Measurements from ENCODE around the gene EBNA1BP2. TPM values are rescaled to one million over a fixed set of nuclear protein-coding genes. Genes with fewer than 3 reads are reported as not detected.

EBNA1BP2 gene
- total and polyA plus RNA-seq, 2 of the 13 experiments (the other 11 are each of a cell fraction or from before 2014, with no cell fraction given) = 27.1 to 102 TPM

DNA sequence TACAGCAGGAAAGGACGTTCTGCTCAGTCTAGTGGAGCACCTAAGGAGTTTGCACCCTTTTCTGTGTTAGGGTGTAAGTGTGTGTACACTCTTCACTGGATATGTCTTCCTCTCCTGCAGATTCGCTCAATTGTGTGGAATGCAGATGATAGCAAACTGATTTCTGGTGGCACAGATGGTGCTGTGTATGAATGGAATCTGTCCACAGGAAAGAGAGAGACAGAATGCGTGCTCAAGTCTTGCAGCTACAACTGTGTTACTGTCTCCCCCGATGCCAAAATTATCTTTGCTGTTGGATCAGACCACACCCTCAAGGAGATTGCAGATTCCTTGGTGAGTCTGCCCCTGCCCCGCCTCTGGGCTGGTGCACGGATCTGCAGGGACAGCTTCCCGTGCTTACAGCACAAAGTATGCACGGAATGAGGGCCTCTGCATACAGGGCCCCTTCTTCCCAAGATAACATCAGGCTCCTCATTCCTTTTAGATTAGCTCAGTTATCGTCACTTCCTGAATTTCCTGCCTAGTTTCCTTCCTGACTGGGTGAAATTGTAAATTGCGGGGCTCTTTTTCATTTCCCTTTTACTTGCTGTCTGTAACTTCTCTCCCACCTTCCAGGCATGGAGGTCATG lies 34.6 kb upstream of the EBNA1BP2 start (continued):
- TF ChIP-seq, protein P1, sequence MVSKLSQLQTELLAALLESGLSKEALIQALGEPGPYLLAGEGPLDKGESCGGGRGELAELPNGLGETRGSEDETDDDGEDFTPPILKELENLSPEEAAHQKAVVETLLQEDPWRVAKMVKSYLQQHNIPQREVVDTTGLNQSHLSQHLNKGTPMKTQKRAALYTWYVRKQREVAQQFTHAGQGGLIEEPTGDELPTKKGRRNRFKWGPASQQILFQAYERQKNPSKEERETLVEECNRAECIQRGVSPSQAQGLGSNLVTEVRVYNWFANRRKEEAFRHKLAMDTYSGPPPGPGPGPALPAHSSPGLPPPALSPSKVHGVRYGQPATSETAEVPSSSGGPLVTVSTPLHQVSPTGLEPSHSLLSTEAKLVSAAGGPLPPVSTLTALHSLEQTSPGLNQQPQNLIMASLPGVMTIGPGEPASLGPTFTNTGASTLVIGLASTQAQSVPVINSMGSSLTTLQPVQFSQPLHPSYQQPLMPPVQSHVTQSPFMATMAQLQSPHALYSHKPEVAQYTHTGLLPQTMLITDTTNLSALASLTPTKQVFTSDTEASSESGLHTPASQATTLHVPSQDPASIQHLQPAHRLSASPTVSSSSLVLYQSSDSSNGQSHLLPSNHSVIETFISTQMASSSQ (IDR thresholded peaks at IDR 0.05; ENCODE audit: low read depth) = no peak
- TF ChIP-seq, protein P1 (CRISPR knock-in tag; IDR thresholded peaks at IDR 0.05; ENCODE audit: borderline replicate concordance) = peak; percentile 21; the same call in 1 of the 2 replicates
- TF ChIP-seq RBAK (CRISPR knock-in tag; IDR thresholded peaks at IDR 0.05) (no peak), SP4 (CRISPR knock-in tag; IDR thresholded peaks at IDR 0.05) (no peak), ARID2 (CRISPR knock-in tag; IDR thresholded peaks at IDR 0.05; ENCODE audit: borderline replicate concordance) (no peak), EEA1 (CRISPR knock-in tag; IDR thresholded peaks at IDR 0.05; ENCODE audit: borderline replicate concordance) (no peak), IKZF1 (IDR thresholded peaks at IDR 0.05) (no peak), ISX (CRISPR knock-in tag; conservative IDR thresholded peaks at IDR 0.05) (no peak), MED1 (CRISPR knock-in tag; IDR thresholded peaks at IDR 0.05) (peak; percentile 80), ZNF546 (CRISPR knock-in tag; conservative IDR thresholded peaks at IDR 0.05) (no peak), ZFAT (CRISPR knock-in tag; conservative IDR thresholded peaks at IDR 0.05) (no peak), ZSCAN30 (CRISPR knock-in tag; IDR thresholded peaks at IDR 0.05) (no peak), ZNF773 (CRISPR knock-in tag; IDR thresholded peaks at IDR 0.05; ENCODE audit: borderline replicate concordance) (no peak)
- TF ChIP-seq, protein P2, sequence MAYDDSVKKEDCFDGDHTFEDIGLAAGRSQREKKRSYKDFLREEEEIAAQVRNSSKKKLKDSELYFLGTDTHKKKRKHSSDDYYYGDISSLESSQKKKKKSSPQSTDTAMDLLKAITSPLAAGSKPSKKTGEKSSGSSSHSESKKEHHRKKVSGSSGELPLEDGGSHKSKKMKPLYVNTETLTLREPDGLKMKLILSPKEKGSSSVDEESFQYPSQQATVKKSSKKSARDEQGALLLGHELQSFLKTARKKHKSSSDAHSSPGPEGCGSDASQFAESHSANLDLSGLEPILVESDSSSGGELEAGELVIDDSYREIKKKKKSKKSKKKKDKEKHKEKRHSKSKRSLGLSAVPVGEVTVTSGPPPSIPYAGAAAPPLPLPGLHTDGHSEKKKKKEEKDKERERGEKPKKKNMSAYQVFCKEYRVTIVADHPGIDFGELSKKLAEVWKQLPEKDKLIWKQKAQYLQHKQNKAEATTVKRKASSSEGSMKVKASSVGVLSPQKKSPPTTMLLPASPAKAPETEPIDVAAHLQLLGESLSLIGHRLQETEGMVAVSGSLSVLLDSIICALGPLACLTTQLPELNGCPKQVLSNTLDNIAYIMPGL (CRISPR knock-in tag; IDR thresholded peaks at IDR 0.05; ENCODE audit: borderline replicate concordance in 1 of 2, low read depth in 1 of 2) = peak in 1 of 2 experiments; percentile 40; a peak in 1 of 4 replicates
- TF ChIP-seq, protein P3, sequence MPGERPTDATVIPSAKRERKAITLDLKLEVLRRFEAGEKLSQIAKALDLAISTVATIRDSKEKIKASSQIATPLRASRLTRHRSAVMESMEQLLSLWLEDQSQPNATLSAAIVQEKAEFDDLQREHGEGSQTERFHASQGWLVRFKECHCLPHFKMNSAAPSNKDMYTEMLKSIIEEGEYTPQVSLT (CRISPR knock-in tag; IDR thresholded peaks at IDR 0.05; ENCODE audit: borderline replicate concordance, low read depth) = no peak
- TF ChIP-seq, protein P4, sequence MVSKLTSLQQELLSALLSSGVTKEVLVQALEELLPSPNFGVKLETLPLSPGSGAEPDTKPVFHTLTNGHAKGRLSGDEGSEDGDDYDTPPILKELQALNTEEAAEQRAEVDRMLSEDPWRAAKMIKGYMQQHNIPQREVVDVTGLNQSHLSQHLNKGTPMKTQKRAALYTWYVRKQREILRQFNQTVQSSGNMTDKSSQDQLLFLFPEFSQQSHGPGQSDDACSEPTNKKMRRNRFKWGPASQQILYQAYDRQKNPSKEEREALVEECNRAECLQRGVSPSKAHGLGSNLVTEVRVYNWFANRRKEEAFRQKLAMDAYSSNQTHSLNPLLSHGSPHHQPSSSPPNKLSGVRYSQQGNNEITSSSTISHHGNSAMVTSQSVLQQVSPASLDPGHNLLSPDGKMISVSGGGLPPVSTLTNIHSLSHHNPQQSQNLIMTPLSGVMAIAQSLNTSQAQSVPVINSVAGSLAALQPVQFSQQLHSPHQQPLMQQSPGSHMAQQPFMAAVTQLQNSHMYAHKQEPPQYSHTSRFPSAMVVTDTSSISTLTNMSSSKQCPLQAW (CRISPR knock-in tag; IDR thresholded peaks at IDR 0.05) = no peak
- TF ChIP-seq, protein P5, sequence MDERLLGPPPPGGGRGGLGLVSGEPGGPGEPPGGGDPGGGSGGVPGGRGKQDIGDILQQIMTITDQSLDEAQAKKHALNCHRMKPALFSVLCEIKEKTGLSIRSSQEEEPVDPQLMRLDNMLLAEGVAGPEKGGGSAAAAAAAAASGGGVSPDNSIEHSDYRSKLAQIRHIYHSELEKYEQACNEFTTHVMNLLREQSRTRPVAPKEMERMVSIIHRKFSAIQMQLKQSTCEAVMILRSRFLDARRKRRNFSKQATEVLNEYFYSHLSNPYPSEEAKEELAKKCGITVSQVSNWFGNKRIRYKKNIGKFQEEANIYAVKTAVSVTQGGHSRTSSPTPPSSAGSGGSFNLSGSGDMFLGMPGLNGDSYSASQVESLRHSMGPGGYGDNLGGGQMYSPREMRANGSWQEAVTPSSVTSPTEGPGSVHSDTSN (CRISPR knock-in tag; IDR thresholded peaks at IDR 0.05) = no peak
